Stimulated activated naive B cell treated with anti-CD40 and anti-IgM and Interleukin-4, amounts not matched to agents 10 μg/mL and 1 μg/mL and 100 μg/mL, for 72 hours (primary cell): Measurements from ENCODE around the gene RTN4RL1.

Experiments
- ATAC-seq, 2 donors: fragments of 150-1000 bp; cut with Tn5 transposase; replicated peaks; 2 replicates each; pipeline ENCODE4 v1.10.0; 2021; ENCODE audit warnings: moderate library complexity in 1 of 2
- DNase-seq: peaks from one replicate; pipeline ENCODE4 v3.0.0; 2021
- H3K27ac Mint-ChIP-seq: one replicate; pipeline ENCODE4 v1.8.0; 2022; ENCODE audit warnings: mild to moderate bottlenecking, mixed read lengths
- H3K27me3 Mint-ChIP-seq, 2 donors: one replicate each; pipeline ENCODE4 v1.8.0; 2022; ENCODE audit warnings: mixed read lengths in 2 of 2
- H3K36me3 Mint-ChIP-seq, 2 donors: one replicate each; pipeline ENCODE4 v1.8.0; 2022; ENCODE audit warnings: mixed read lengths in 2 of 2, mild to moderate bottlenecking in 1 of 2
- H3K4me1 Mint-ChIP-seq, 2 donors: one replicate each; pipeline ENCODE4 v1.8.0; 2022; ENCODE audit warnings: mixed read lengths in 2 of 2, mild to moderate bottlenecking in 1 of 2
- H3K4me3 Mint-ChIP-seq, 2 donors: one replicate each; pipeline ENCODE4 v1.8.0; 2022; ENCODE audit warnings: mild to moderate bottlenecking in 2 of 2, mixed read lengths in 2 of 2, moderate library complexity in 1 of 2
- H3K9me3 Mint-ChIP-seq, 2 donors: one replicate each; pipeline ENCODE4 v1.8.0; 2022; ENCODE audit warnings: mixed read lengths in 2 of 2, mild to moderate bottlenecking in 1 of 2

RTN4RL1 gene

DNA sequence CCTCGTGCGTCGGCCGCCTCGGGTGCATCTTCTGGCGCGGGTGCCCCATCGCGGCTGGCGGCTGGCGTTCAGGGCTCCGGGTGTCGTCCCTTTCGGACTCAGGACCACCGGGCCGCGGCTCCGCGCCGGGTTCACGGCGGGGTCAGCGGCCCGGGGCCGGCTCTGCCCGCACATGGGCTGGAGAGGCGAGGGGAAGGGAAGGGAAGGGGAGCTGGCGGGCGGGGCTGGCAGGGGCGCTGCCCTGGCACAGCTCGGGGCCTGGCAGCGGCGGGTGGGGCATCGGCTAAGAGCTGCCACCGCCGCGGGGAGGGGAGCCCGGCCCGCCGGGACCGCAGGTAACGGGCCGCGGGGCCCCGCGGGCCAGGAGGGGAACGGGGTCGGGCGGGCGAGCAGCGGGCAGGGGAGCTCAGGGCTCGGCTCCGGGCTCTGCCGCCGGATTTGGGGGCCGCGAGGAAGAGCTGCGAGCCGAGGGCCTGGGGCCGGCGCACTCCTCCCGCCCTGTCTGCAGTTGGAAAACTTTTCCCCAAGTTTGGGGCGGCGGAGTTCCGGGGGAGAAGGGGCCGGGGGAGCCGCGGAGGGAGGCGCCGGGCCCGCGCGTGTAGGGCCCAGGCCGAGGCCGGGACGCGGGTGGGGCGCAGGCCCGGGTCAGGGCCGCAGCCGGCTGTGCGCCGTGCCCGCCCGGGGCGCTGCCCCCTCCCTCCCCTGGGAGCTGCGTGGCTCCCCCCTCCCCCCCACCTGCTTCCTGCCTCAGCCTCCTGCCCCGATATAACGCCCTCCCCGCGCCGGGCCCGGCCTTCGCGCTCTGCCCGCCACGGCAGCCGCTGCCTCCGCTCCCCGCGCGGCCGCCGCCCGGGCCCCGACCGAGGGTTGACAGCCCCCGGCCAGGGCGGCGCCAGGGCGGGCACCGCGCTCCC is 30.4 kb upstream of the RTN4RL1 start:
- DNase-seq (peak; percentile 15), ATAC-seq (peak; percentile 2 to 14)
- H3K9me3 Mint-ChIP-seq, result no peaks in the 10 kb centered on the region
- H3K4me3 Mint-ChIP-seq, result peak overlapping the region; percentile 80 to 81
- H3K27ac Mint-ChIP-seq, result no peak overlapping the region
- H3K4me1 Mint-ChIP-seq, result peaks cover 29 to 55% of the 10 kb centered on the region in 2 donors
- peaks cover 23 to 24% of the 10 kb centered on the region in 2 donors for H3K27me3 Mint-ChIP-seq
- H3K36me3 Mint-ChIP-seq, result peaks cover 10 to 16% of the 10 kb centered on the region in 2 donors

DNA sequence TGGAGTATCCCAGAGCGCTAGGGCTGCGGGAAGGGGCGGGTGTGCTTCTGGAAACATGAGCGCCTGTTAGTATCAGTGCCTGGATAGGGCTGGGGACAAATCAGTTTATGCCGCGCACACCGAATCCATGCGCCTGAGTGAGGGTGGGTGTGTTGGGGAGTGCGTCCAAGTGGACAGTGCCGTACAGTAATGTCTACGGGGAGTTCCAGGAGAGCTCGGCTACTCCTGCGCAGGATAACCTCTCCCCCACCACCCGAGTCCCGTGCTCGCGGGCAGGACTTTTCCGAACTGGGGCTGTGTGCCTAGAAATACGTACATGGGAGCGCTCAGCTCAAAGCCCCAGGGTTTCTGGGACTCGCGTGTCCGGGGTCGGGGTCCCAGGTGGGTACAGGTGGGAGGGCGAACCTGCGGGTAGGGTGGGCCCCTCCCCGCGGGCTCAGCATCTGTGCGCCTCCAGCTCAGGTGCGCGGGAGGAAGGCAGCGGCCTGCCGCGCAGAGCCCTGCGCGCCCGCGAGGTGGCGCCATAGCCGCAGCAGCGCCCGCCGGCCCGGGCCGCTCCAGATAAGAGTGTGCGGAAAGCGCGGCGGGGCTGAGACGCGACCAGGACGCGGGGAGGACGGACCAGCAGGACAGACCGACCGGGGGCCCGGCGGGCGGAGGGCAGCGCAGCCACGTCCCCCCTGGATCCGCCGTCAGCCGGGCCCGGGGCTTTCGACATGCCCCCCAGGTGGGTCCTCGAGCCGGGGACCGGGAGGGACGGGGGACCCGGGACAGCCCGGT is 29.6 kb upstream of the RTN4RL1 start, which contains the start of gene HIC1:
HIC1 (plus strand) TSS at position 592 of the 780 bp plus-strand sequence. CDS start 1,588 bp downstream, outside the sequence.
- H3K36me3 Mint-ChIP-seq, result peaks cover 4 to 9% of the 10 kb centered on the region in 2 donors

DNA sequence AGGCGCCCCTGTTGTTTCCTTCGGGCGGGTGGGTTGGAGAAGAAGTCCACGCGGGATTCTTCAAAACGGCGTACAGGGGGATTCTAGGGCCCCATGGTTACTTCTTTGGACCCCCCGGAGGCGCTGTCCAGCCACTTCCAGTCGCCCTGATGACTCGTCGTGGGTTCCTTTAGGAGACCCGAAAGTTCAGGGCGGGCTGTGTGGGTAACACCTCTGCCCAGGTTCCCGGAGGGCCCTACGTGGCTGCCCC is 29.1 kb upstream of the RTN4RL1 start:
- DNase-seq (no peak), ATAC-seq (no peak)
- Mint-ChIP-seq H3K4me3 (peak overlapping the region; percentile 66 to 73), H3K36me3 (peaks cover 0 to 6% of the 10 kb centered on the region in 2 donors), H3K27ac (no peak overlapping the region), H3K4me1 (peaks cover 22 to 46% of the 10 kb centered on the region in 2 donors), H3K9me3 (no peaks in the 10 kb centered on the region), H3K27me3 (peaks cover 17 to 18% of the 10 kb centered on the region in 2 donors)

More for the DNA sequence above, 29.6 kb upstream of the RTN4RL1 start, which contains the start of gene HIC1:
- Mint-ChIP-seq H3K27ac (peak within 1 kb of the TSS; percentile 83), H3K4me3 (peak within 1 kb of the TSS; percentile 73 to 81), H3K4me1 (peaks cover 22 to 47% of the 10 kb centered on the region in 2 donors), H3K9me3 (no peaks in the 10 kb centered on the region), H3K27me3 (peaks cover 17 to 18% of the 10 kb centered on the region in 2 donors)
- ATAC-seq (peak; percentile 67 to 71), DNase-seq (peak; percentile 74)

DNA sequence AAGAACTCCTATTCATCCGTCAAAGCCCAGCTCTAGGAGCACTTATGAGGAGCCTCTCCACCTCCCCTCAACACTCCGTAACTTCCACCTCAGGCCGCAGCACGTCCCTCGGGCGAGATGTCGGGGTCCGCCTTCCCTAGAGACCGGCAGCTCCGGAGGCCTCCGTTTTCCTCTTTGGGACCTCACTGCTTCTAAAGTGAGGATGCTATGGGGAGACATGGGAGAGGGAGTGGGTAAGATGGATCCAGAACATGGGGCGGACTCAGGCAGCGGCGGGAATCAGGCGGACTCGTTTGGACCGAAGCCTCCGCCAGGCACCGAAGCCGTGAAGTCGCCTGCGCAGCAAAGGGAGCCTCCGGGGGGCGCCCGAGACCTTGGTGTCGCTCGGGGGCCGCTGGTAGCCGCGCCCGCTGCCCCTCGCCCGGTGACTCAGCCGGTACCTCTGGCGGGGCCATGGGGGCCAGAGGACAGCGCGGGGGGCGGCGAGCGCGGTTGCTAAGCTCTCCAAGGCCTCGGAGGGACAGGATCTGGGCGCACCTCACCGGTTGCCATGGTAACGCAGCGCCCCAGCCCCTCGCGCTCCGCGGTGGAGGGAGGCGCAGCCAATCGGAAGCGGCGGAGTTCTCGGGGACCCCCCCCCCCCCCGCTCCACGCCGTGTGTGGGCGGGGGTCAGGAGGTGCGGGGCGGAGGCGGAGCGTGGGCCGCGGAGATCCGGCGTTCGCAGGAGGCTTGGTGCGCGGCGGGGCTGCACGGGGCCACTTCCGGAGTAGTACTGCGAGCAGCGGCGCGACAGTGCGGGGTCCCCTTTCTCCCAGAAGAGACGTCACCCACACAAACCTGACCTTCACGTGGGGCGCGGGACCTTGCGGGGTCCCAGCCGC is 28.5 kb upstream of the RTN4RL1 start:
- Mint-ChIP-seq H3K27me3 (peaks cover 17 to 18% of the 10 kb centered on the region in 2 donors), H3K36me3 (peaks cover 0 to 6% of the 10 kb centered on the region in 2 donors), H3K4me1 (peaks cover 24 to 47% of the 10 kb centered on the region in 2 donors), H3K9me3 (no peaks in the 10 kb centered on the region), H3K4me3 (peak overlapping the region; percentile 73 to 76), H3K27ac (no peak overlapping the region)
- ATAC-seq (peak; percentile 9 to 24), DNase-seq (no peak)

DNA sequence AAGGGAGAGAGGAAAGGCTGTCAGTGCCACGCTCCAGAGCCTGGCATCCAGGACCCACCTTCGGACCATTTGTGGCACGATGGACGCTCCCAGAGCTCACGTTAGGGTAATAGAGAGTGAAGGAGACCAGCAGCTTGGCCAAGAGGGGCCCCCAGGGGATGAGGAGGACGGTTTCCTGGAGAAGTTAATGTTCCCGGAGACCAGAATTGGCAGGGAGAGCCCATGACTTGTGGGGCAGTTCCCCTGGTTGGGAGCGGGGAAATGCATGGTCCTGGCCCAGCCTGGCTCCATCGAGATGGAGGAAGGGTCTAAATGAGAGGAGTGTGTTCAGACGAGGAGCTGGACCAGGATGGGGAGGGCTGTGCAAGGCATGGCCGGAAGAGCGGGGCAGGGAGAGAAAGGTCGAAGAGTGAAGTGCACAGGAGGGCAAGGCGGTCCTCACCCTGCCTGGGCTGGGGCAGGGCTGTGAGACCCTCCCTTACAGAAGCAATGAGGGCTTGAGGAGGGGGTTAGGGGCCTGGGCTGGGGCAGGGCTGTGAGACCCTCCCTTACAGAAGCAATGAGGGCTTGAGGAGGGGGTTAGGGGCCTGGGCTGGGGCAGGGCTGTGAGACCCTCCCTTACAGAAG is 26.9 kb upstream of the RTN4RL1 start:
- ATAC-seq (no peak), DNase-seq (no peak)
- Mint-ChIP-seq H3K4me3 (peak overlapping the region in 1 of 2 donors; percentile 3), H3K9me3 (no peaks in the 10 kb centered on the region), H3K4me1 (peaks cover 27 to 54% of the 10 kb centered on the region in 2 donors), H3K27me3 (peaks cover 24 to 25% of the 10 kb centered on the region in 2 donors), H3K36me3 (peaks cover 3 to 5% of the 10 kb centered on the region in 2 donors), H3K27ac (peak overlapping the region; percentile 44)

DNA sequence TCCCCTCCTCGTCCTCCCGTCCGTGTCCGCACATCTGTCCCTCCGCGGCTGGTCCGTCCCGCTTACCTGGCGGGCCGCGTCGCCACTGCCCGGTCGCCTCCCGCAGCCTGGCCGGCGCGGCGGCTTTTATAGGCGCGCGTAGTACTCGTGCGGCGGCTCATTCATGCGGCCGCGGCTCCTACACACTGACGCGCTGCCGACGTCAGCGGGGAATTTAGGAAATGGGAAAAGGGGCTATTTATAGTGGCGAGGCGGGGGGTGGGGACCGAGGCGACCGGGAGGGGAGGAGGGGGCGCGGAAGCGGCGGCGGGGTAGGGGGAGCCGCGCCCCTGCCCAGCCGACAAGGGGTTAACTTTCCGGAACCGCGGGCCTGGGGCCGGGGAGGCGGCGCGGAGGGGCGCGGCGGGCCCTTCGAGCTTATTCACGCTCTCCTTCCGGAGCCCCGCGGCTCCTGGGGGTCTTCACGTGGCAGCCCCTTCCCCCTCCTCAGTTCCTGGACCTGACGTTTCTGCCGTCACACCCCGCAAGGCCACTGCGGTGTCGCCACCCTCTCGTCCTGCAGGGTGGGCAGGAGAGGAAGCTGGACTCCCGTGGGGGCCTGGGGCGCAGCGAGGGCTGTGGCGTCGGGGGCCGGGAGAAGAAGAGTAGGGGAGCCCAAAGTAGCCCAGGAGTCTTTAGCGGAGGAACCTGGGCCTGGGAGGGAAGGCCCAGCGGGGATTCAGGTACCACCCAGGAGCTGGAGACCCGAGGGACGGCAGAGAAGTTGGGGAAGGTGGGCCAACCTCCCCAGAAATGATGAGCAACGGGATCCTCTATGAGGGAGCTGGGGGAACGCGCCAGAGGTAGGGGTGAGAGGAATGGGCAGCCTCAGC is 26.2 kb upstream of the RTN4RL1 start:
- no peak for ATAC-seq
- Mint-ChIP-seq H3K27ac (peak overlapping the region; percentile 72), H3K36me3 (peaks cover 0 to 5% of the 10 kb centered on the region in 2 donors), H3K27me3 (peaks cover 24 to 25% of the 10 kb centered on the region in 2 donors), H3K9me3 (no peaks in the 10 kb centered on the region), H3K4me3 (peak overlapping the region; percentile 57 to 72), H3K4me1 (peaks cover 27 to 50% of the 10 kb centered on the region in 2 donors)
- DNase-seq, result no peak

DNA sequence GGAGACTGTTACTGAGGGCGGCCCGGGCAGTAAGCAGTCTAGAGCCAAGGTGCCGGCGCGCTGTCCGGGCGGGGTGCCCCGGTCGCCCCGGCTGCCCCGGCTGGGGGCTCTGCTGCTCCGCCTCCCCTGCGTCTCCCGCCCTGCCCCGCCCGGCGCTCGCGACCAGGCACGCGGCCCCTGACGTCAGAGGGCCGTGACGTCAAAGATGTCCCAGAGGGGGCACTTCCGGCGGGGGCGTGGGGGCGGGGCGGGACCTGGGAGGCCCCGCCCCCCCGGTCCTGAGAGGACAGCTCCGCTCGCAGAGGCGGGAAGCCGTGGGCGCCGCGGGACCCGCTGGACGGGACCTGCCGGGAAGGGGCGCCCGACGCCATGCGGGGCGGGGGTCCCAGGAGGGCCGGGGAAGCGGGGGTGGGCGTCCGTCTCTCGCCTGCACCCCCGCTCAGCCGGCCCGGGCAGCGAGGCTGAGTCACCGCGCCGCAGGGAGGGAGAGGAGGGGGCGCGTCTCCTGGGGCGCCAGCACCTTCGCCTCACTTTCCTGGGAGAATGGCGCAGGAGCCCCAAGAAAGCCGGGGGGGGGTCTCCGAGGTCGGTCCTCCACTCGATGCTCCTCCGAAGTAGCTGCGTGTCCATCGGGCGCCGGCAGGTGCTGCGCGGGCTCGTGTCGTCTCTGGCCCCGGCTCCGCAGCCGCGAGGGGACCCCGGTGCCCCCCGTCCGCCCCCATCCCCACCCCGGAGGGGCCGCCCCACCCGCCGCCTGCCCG is 25.3 kb upstream of the RTN4RL1 start:
- peak overlapping the region in 1 of 2 donors; percentile 57 for H3K4me3 Mint-ChIP-seq
- peaks cover 27 to 47% of the 10 kb centered on the region in 2 donors for H3K4me1 Mint-ChIP-seq
- peaks cover 24 to 25% of the 10 kb centered on the region in 2 donors for H3K27me3 Mint-ChIP-seq
- ATAC-seq, result peak; percentile 9 to 10
- H3K27ac Mint-ChIP-seq, result no peak overlapping the region
- no peaks in the 10 kb centered on the region for H3K9me3 Mint-ChIP-seq
- peaks cover 0 to 5% of the 10 kb centered on the region in 2 donors for H3K36me3 Mint-ChIP-seq
- peak; percentile 38 for DNase-seq

DNA sequence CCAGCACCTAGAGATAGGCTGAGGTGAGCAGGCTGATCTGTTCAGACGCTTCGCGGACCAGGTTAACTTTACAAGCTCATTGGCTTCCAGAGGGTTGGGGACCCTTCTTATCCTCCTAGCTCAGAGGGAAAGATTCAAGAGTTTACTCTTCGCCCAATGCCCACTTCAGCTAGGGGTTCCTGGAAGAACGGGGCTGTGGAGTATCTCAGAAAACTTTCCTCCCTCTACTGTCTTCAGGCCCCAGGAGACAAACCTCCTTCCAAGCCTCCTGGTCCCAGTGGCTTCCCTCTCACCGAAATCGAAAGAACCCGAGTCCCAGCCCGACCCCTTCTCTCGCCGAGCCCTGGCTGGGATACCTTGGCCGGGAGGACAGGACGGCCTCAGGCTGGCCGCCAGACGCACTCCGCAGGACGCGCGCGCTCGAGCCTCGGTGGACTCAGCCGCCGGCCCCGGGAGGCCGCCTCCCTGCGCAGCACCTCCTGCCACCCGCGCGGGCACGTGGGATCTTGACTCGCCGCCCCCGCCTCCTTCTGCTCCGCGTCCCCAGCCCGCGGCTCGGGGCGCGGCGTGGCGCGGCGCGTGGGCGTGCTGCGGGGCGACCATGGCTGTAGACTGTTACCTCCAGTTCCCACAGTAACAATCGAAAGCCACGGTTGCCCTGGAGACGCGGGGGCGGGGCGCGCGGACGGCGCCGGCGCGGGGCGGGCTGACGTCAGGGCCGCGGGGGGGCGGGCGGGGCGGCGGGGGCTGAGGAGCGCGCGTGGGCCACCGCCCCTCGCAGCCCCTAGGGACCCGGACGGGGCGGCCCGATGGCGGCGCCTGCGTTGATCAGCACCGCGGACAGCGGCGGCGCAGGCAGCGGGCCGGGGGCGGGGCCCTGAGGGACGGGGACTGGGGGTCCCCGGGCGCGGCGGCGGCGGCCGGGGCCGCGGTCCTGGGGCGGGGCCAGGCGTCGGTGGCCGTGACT is 24.5 kb upstream of the RTN4RL1 start:
- H3K27ac Mint-ChIP-seq, result peak overlapping the region; percentile 51

DNA sequence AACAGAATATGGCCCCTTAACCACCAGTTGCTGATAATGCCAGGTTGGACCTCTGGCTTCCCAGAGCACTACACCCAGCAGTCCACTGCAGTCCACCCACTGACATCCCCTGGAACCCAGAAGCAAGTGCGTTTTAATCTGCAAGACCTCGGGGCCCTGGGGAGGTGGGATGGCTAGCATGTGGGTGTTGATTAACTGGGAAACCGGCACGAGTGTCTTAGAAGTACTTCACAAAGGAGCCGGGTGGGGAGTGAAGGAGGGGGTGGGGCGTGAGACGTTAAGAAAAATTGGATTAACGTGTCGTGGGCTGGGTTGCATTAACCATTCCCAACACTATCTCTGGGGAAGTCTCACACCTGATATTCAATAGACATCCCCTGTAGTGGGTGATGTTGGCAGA is 23.7 kb upstream of the RTN4RL1 start:
- H3K27ac Mint-ChIP-seq, result no peak overlapping the region
- H3K9me3 Mint-ChIP-seq, result no peaks in the 10 kb centered on the region
- ATAC-seq, result no peak
- peaks cover 11 to 14% of the 10 kb centered on the region in 2 donors for H3K36me3 Mint-ChIP-seq
- no peak for DNase-seq
- H3K4me1 Mint-ChIP-seq, result peaks cover 23 to 37% of the 10 kb centered on the region in 2 donors
- peak overlapping the region in 1 of 2 donors; percentile 77 for H3K4me3 Mint-ChIP-seq
- H3K27me3 Mint-ChIP-seq, result peaks cover 24 to 25% of the 10 kb centered on the region in 2 donors

More for the DNA sequence above, 24.5 kb upstream of the RTN4RL1 start:
- Mint-ChIP-seq H3K4me1 (peaks cover 26 to 44% of the 10 kb centered on the region in 2 donors), H3K36me3 (peaks cover 5 to 8% of the 10 kb centered on the region in 2 donors), H3K27me3 (peaks cover 24 to 25% of the 10 kb centered on the region in 2 donors), H3K9me3 (no peaks in the 10 kb centered on the region), H3K4me3 (peak overlapping the region; percentile 77 to 82)
- peak; percentile 73 to 76 for ATAC-seq
- DNase-seq, result peak; percentile 84

DNA sequence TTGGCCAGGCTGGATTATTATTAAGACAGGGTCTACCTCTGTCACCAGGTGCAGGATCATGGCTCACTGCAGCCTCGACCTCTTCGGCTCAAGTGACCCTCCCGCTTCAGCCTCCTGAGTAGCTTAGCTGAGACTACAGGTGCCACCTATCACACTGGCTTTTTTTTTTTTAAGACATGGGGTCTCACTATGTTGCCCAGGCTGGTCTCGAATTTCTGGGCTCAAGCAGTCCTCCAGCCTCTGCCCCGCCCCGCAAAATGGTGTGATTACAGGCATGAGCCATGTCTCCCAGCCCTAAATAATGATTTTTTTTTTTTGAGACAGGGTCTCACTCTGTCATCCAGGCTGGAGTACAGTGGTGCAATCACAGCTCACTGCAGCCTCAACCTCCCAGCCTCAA is 22.5 kb upstream of the RTN4RL1 start:
- Mint-ChIP-seq H3K4me1 (peaks cover 26 to 40% of the 10 kb centered on the region in 2 donors), H3K36me3 (peaks cover 19 to 21% of the 10 kb centered on the region in 2 donors), H3K27me3 (peaks cover 19 to 25% of the 10 kb centered on the region in 2 donors), H3K27ac (no peak overlapping the region), H3K9me3 (no peaks in the 10 kb centered on the region), H3K4me3 (no peak overlapping the region)
- no peak for DNase-seq
- ATAC-seq, result no peak

DNA sequence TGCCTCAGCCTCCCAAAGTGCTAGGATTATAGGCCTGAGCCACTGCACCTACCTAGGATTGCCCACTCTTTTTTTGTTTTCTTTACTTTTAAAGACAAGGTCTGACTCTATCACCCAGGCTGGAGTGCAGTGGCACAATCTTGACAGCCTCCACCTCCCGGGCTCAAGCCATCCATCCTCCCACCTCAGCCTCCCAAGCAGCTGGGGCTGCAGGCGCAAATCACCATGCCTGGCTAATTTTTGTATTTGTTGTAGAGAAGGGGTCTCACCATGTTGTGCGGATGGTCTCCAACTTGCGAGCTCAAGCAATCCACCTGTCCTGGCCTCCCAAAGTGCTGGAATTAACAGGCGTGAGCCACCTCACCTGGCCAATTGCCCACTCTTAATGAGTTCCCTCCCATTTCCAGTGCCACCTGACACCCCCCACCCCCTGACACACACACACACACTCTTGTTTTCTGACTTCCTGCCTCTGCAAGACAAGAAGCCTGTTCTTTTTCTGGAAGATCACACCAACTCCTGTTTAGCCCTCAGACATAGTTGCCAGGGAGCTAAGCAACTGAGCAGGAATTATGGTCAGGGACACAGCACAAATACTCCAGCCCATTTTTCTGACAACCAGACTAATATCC is 19.2 kb upstream of the RTN4RL1 start:
- no peaks in the 10 kb centered on the region for H3K9me3 Mint-ChIP-seq
- ATAC-seq, result no peak
- peak overlapping the region; percentile 56 for H3K27ac Mint-ChIP-seq
- peaks cover 28 to 38% of the 10 kb centered on the region in 2 donors for H3K36me3 Mint-ChIP-seq
- H3K4me3 Mint-ChIP-seq, result peak overlapping the region in 1 of 2 donors; percentile 13
- H3K4me1 Mint-ChIP-seq, result peaks cover 22 to 38% of the 10 kb centered on the region in 2 donors
- DNase-seq, result no peak
- H3K27me3 Mint-ChIP-seq, result peaks cover 6 to 8% of the 10 kb centered on the region in 2 donors
